HG03045 (cell line): ENCODE data around the gene PARP3.

Experiments used
- ATAC-seq: cut with Tn5 transposase; IDR thresholded peaks from one replicate; pipeline ENCODE4 v1.9.1; 2021; ENCODE audit warnings: mild to moderate bottlenecking, moderate library complexity; ENCODE audit not compliant: unreplicated experiment

The PARP3 gene

DNA sequence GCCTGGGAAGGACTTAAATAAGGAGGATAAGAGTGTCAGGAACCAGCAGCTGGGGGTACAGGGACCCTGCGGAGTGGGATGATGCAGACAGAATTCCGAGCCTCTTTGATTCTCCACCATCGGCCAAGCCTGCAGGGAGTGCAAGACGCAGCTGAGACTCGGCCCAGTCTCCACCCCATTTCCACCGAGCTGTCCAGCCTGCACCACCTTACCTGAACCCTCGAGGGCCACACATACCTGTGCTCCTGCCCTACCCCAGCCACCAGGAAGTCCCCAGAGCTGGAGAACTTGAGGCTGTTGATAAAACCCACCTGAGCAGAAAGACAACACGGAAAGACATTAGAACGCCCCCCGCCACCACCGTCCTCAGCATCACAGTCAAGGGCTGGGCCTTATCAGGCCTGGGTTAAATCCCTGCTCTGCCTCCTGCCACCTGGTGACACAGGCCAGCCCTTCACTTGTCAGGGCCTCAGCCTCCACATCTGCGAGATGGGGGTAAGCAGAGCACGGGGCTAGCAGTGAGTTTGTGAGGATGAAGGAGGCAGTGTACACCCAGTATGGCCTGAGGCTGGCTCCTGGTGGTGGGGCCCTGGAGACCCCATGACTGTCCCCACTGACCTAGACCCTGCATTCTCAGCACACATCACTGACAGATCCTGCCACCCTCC is 8.6 kb upstream of the PARP3 start:
- no peak for ATAC-seq

DNA sequence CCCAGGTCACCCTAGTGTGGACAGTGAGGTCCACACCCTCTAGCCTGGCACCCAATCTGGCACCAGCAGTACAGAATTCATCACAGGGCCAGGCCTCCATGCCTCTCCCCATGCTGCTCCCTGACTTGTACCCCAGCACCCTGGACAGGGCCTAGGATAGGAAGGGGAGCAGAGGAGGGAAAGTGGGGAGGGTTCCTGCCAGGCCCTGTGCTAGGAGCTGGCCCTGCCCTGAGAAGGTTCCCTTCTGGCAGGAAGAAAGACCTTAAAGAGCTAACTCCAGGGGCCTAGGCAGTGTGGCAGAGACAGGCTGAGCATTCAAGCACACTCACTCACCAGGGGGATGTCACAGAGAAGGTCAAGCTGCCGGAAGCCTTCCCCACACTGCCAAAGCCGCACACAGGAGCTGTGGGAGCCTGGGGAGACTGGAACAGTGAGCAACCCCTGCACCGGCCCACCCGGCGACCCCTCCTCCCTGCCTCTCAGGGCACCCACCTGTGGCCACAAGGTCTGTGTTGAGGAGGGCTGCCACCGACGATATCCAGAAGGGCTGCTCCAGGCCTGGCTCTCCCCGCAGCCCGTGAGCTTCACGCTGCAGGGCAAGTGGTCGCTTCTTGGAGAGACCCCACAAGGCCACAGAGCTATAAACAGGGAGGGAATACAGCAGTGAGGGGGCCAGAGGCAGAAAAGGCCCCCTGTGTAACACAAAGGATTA is 7.9 kb upstream of the PARP3 start:
- no peak for ATAC-seq

DNA sequence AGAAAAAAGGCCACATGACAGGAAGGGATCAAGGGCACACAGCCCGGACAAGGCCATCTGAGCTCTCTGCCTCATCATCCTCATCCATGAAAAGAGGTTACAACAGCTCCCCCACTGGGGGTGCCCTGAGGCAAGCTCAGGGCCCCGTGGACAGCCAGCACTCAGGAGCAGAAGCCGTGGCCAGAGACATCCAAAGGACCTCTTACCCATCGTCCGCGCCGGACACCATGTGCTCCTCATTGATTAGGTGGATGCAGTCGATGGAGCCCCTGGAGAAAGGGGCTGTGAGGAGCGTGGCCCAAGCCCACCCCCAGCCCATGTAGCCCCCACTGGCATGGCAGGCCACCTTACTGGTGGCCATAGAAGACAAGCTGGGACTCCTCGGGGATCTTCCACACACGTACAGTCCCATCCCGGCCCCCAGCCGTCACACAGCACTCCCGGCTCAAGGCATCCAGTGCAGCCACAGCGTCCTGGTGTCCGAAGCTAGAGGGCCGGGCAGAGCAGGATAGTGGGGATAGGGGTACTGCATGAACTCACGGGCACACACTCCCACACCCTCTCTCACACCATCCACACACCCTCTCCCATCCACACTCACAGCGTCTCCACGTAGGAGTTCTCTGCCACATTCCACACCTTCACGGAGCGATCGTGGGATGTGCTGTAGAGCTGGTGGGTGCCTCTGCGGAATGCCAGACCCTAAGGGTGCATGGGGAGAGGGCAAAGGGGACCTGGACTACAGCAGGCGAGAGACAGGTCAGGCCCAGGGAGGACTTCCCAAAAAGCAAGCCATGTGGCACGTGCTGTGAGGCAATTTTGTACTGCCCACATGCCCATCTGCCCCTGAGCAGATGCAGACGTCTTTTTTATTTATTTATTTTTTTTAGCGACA is 6.9 kb upstream of the PARP3 start:
- no peak for ATAC-seq

DNA sequence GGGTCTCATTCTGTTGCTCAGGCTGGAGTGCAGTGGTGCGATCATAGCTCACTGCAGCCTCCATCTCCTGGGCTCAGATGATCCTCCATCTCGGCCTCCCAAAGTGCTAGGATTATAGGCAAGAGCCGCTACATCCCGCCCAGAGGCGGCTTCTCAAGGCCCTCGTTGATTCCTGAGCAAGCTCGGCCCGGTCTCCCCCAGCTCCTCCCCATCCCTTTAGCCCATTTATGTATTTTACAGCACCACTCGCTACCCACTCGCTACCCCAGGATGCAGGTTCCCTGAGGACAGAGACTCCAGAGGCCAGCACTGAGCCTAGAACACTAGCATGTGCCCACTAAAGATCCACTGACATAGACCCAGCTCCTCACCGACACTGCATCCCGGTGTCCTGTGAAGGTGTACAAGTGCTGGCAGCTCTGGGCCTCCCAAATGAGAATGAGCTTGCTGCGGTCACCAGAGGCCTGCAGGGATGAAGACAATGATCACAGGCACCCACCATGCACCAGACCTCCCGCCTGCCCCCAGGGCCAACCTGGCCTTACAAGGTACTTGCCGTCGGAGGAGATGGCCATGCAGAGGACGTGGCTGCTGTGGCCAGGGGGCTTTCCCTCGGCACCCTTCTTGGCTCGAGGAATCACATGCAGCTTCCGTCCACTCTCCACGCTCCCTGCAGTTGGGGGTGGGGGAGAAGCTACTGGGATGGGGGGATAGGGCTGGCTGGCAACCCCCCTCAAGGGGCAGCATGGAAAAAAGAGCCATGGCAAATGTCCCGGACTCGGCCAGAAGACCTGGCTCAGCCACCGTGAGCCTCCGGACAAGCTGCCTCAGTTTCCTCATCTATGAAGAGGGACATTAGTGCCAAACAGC is 6.0 kb upstream of the PARP3 start:
- no peak for ATAC-seq

DNA sequence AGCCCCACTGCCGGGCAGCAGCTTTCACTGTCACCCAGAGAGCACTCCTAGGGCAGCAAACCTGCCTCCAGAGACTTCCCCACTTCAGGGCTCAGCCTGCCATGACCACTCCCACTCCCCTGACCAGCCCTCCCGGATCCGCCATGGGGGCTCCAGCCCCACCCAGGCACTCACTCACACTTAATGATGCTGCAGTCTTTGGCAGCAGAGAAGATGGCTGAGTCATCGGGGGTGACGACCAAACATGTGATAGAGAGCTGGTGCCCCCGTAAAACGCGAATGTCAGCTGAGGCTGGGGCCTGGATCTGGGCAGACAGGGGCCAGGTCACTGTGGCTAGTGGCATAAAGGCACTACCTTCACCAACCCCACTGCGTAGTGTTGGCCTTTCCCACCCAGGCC is 5.1 kb upstream of the PARP3 start:
- ATAC-seq, result no peak

DNA sequence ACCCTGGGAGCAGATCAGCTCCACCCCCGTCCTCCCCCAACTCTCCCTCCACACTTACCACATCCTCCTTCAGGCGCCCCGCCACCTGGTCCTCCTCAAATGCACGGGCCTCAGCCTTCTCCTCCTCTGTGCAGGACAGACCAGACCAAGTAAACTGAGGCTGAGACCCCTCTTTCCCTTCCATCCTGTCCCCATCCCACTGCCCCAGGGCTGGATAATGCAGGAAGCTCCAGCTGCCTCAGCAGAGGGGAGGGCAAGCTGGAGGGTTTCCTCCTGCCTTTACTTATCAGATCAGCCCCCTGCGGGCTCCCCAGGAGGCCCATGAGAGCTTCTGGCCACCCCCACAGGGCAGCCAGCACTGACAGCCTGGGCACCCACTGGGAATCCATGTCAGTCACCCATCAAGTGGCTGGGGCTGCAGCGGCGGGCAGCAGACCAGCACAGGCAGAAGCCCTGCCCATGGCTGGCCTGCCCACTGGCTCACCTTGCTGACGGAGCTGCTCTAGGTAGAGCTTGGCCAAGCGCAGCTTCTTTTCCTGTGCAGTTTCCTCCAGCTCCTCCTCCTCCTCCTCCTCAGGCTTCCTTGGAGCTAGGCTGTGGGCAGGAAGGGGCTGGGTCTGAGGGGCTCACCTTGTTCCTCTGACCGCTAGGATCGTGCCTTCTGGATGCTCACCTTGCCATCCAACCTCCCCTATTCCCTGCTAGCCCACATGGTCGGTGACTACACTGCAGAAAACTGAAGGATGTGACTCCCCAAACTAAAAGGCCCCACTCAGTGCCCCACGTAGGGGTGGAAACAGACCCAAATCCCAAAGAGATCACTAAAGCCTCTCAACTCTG is 4.3 kb upstream of the PARP3 start:
- ATAC-seq, result no peak

DNA sequence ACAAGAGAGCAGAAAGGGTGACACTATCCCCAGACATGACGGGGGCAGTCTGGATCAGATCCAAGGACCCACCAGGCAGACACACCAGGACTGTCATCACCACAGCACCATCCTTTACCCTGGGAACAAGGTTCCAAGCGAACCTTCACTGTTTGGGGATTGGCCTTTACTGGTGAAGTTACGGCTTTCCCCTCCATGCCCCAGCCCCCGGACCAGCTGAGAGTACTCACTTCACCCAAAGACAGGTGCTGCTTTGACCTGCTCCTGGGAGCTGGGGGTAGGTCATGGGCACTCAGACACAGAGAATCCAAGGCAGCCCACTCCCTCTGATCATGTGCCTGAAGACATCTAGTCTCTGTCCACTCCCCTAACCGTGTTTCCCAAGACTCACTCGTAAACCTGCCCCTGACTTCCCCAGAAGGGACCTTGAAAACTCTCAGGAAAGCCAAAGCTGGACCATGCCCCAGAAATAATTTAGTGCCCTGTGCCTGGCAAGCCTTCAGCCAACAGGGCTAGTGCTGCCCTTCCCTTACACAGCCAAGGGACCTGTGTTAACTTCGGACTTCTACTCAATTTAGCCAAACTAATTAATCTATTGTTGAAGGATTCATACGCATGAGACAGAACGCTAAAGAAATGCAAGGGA is 3.3 kb upstream of the PARP3 start:
- no peak for ATAC-seq

DNA sequence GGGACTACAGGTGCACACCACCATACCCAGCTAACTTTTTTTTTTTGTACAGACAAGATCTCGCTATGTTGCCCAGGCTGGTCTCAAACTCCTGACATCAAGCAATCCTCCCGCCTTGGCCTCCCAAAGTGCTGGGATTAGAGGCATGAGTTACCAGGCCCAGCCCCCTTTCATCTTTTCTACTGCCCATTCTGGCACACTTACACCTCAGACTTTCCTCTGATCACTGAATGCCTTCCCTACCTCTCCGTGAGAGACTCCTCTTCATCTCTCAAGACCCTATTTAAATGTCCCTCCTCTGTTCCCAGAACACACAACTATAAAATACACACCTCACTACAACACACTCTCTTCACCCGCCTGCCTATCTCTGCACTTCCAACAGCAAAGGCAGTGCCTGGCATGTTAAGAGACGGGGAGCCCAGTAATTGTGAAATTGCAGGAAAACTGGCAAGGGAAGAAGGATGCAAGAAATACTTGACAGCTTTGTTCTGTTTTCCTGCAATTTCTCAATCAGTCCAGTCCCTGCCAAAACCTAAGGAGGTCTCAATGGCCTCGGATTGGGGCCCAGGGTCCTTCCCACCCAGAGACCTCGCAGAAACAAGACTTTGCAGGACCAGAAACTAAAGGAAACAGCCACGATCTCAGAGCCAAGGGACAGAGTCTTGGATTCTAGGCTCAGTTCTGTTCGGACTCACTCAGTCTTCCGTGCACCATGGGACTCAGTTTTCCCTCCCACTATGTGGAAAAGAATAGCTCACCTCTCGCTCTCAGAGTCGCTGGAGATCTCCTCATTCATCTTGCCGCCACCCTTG is 1.3 kb upstream of the PARP3 start:
- no peak for ATAC-seq

DNA sequence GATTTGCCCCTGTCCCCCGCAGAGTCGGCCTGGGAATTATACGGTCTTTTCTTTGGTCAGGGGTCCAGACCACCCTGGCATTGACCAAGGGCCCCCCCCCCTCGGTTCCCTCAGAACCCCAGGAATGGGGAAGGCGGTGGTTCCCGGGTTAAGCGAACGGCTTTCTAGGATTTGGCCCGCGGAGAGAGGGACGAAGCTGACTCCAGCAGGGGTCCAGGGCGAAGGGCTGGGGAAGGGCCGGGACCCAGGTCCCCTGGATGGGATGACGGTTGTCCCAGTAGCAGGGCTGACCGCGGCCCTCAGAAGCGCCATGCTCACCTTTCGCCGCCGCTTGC is 733 bp upstream of the PARP3 start:
- ATAC-seq, result no peak

DNA sequence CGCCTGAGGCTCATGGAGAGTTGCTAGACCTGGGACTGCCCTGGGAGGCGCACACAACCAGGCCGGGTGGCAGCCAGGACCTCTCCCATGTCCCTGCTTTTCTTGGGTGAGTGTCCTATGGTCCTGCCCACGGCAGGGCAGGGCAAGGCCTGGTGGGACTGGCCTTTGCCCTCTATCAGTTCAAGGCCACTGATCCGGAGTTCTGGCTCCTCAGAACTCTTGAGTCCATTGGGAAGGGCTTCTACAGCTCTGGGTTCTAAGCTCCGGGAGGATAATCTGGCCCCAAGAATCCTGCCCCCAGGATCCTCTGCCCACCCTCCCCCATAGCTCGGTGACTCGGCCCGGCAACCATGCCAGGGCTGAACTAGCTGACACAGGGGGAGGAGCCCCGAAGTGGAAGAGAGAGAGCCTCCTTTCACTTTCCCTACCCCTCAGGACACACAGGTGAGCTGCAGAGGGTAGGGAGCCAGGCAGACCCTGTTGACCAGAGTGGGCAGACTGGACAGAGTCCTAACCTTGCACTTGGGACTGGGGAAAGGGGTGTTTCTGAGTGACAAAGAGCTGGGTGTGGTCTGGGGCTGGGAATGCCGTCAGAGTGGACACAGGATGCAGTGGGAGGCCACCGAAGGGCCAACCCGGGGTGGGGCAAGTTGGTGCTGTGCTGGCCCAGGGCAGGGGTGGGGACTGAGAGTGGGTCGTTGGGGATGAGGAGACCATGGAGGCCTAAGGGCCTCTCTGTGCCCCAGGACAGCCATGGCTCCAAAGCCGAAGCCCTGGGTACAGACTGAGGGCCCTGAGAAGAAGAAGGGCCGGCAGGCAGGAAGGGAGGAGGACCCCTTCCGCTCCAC is 664 bp downstream of the PARP3 start:
- ATAC-seq, result peak; percentile 26

DNA sequence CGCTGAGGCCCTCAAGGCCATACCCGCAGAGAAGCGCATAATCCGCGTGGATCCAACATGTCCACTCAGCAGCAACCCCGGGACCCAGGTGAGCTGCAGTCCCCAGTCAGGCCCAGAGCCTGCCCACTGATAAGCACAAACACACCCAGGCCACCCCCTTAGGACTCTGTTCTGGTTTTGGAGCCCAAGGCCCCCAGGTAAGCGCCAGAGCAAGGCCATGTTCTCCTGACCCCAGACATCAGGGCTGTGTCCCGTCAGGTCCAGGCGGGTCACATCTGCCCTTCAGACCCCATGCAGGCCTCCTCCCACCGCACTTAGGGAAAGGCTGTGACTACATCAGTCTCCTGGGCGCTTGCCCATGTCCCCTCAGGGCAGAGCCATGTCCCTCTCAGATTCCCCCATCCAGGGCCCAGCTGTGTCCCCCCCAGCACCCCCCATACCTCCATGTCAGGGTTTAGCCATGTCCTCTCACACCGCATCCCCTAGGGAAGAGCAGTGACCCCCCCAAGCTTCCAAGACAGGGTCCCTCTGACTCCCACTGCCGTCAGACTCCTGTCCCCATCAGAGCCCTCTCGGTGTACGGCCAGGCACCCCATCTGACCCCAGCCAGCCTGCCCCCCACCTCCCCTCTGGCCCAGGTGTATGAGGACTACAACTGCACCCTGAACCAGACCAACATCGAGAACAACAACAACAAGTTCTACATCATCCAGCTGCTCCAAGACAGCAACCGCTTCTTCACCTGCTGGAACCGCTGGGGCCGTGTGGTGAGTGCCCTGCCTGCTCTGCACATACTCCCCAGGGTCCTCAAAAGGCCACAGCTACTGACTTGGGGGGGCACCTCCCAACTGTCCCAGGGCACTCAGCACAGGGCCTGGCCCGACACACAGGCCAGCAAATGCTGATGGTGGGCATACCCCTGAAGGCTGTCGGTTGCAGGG is 1.6 kb downstream of the PARP3 start:
- no peak for ATAC-seq

DNA sequence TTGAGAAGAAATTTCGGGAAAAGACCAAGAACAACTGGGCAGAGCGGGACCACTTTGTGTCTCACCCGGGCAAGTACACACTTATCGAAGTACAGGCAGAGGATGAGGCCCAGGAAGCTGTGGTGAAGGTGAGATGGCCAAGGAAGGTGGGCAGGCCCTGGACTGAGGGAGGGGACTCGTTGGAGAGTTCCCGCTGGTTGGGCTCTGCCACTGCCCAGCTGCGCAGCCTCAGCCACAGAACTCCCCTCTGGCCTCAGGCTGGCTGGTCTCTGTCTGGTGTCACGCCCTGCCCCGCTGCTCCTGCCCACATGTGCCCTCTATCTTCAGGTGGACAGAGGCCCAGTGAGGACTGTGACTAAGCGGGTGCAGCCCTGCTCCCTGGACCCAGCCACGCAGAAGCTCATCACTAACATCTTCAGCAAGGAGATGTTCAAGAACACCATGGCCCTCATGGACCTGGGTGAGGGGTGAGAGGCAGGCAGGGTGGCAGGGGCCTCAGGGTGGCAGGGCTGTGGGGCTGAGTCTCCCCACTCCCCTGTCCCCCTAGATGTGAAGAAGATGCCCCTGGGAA is 2.4 kb downstream of the PARP3 start:
- ATAC-seq, result no peak

DNA sequence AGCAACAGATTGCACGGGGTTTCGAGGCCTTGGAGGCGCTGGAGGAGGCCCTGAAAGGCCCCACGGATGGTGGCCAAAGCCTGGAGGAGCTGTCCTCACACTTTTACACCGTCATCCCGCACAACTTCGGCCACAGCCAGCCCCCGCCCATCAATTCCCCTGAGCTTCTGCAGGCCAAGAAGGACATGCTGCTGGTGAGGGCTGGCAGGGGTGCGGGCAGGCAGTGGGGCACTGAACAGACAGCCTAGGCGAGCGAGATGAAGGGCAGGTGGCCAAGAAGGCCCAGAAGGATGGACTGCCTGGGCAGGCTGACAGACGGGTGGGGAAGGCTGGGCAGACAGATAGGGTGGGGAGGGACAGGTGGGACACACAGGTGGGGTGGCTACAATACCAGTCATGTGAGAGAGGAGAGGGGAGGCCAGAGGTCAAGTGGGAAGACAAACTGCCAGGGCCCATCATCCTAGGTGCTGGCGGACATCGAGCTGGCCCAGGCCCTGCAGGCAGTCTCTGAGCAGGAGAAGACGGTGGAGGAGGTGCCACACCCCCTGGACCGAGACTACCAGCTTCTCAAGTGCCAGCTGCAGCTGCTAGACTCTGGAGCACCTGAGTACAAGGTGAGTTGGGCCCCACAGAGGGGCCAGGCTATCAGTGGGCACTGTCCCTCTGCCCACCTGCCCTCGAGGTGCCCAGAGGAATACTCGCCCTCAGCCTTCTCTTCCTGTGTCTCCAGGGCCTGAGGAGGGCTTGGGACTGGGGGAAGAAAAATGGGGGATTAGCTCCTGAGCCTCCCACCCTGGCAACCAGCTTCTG is 3.1 kb downstream of the PARP3 start:
- no peak for ATAC-seq

DNA sequence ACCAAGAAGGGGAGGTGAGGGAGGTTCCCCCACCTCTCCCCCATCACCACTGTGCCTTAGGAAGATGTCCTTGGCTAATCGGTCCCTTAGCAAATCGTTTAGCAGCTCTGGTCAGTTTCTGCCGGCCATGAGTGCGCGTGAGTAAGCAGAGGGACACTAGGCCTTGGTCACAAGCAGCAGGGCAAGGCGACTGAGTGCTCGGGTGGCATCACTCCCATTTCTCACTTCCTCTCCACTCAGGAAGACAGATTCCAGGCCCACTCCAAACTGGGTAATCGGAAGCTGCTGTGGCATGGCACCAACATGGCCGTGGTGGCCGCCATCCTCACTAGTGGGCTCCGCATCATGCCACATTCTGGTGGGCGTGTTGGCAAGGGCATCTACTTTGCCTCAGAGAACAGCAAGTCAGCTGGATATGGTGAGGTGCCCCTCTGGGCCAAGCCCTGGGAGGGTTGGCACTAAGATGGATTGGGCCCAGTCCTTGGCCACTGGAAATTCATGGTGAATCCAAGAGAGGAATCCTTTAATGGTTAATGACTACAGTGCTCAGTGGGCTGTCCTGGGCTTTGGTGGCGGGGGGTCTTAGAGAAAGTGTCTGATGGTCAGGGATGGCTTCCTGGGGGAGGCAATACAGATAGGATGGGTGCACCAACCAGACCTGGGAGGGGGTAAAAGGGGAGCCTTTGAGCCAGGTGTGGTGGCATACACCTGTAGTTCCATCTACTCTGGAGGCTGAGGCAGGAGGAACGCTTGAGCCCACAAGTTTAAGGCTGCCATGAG is 4.0 kb downstream of the PARP3 start:
- no peak for ATAC-seq

DNA sequence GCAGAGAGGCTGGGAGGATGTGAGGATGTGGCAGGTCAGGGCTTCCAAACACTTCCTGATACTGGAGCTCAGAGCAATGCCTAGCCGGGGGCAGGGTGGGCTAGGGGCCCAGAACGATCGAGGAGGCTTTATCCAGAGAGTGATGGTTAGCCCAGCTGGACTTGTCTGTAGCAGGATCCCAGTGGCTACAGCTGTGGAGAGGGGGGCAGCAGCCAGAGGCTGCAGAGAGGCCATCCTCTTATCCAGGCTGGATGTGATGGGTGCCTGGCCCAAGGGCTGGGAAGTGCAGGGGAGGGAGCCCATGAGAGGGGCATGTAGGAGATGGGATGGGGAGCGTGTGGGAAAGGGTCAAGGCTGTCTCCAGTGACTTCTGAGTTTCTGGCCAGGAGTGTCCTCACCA is 4.6 kb downstream of the PARP3 start:
- ATAC-seq, result no peak
